Activated CD4-positive, alpha-beta T cell treated with anti-CD3 and anti-CD28 coated beads, Interleukin-2, Interleukin-4, amounts not matched to agents 100 ng/mL and 50 ng/mL, durations not matched to agents 16 hours and 8 hours (primary cell): ENCODE results near the gene KAT6B.

Experiments
- DNase-seq: peaks from one replicate; pipeline ENCODE4 v3.0.0-alpha.2; 2020; ENCODE audit warnings: low spot score

Gene KAT6B

DNA sequence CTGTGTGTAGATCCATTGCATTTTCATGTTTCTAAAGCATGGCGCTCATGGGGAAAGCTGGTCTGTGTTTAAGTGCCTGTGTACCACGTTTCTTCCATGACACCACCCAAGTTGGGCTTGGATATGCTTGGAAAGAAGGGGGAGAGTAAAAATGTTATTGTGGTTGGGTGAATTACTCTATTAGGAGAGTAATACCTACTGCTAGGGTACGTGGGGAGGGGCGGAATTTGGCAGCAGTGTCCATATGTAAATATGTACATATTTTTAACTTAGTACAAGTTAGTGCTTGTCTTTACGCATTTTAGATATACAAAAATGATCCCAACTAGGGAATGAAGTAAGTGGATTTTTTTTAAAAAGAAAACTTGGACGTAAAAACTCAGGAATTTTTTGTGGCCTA is 242.1 kb downstream of the KAT6B start:
- DNase-seq, result no peak

DNA sequence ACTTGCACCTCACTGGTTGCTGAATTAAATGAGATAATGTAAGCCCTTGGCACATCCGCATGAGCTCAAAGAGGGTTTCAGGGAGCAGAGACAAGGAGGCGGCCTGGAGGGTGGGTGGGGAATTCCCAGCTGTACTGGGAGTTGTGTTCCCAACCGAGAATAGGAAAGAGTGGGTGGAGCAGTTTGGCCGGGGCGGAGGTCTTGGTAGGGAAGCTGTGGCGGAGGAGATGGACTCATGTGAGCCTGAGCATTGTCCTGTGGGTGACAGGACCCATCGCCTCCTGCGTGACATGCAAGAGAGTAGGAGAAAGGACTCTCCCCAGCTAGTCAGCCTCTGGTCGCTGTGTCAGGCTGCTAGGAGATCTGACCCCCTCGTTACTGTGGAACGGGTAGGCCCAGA is 244.1 kb downstream of the KAT6B start:
- no peak for DNase-seq

DNA sequence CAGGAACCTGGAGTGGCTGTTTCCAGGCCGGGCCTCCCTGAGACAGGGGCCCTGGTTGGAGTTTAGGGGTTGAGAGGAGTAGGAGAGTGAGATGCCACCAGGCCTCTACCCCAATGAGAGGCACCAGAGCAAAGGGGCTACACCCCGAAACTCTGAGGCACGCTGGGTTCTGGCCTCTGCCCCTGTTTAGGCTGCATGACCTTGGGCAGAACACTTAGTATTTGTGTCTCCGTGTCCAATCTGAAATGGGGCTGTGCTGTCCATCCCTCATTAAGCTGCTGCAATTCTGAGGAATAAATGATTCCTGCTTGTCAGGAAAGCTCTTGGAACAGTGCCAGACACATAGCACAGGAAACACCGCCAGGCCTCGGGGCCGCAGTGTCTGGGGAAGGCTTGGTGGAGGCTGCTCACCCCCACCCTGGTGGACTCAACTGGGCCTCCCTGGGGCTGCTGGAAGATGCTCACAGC is 244.6 kb downstream of the KAT6B start:
- DNase-seq, result no peak

DNA sequence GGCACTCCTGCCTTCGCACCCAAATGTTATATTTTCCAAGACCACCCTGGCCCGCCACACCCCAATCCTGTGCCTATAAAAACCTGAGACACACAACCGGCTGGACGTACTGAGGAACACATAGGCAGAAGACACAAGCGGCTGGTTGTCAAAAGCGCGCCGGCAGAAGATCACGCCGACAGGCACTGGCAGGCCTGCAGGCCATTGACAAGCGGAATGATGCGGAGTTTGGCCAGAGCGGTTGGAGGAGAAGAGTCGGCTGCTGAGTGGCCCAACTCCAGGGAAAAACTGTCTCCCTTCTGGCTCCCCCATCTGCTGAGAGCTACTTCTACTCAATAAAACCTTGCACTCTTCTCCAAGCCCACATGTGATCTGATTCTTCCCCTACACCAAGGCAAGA is 245.4 kb downstream of the KAT6B start:
- no peak for DNase-seq

DNA sequence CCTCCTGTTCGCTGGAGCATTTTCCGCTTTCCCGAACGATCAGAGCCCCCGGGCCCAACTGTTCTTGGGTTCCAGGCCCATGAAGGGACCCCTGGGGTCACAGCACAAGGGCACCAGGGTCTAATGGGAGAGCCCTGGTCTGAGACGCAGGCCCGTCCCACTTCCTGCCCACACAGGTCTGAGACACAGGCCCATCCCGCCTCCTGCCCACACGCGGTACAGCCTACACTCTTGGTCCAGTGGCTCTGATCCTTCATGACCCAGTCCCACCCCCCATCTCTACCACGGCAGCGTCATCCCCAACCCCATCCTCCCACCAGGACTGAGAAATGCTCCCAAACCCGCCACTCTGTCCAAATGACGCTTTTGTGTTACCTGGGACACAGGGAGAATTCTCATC is 246.3 kb downstream of the KAT6B start:
- no peak for DNase-seq

DNA sequence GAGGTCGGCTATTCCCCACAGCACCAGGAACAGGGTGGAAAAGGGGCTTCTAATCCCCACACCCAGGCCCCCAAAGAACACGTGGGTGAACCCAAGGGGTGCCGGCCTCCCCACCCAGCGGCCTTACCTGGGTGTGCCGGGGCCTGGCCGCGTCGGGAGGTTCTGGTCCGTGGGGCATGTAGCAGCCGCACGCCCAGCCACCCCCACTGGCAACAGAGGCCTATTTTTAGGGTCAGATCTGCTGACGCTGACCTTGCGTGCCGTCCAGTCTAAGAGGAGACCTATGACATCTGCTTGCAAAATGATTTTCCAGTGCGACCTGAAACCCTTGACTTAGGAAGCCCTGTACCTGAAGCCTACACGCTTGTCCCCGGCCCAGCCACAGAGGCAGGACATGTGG is 247.0 kb downstream of the KAT6B start:
- DNase-seq, result no peak

DNA sequence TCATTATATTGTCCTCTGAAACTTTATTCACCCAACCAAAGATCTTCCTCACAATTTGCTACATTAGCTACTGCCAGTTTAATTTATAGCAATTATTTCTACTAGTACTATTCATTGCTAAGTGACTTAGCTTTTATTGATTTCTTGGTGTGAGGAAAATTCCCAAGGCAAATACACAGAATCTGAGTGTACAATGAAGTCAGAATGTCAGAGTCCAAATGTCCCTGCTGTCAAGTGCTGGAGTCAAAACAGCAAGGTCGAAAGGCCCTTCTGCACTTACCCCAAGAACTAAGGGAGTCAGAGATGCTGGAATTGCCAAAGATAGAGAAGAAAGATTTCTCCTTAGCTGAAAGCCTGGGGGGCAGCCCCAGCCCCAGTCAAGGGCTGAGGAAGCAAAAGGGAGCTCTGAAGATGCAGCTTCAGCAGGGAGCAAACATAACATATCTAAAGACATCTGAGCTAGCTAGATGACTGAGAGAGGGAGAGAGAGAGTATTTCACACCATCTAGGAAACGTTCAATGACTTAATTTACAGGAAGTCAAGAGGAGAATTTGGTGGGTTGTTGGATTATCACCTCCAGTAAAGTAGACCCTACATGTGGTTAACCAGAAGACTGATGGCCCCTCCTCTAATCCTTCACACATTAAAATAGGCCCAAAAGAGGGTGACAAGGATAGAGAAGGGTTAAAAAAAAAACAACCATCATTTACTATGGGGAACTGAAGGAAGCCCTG is 248.5 kb downstream of the KAT6B start:
- DNase-seq, result no peak

DNA sequence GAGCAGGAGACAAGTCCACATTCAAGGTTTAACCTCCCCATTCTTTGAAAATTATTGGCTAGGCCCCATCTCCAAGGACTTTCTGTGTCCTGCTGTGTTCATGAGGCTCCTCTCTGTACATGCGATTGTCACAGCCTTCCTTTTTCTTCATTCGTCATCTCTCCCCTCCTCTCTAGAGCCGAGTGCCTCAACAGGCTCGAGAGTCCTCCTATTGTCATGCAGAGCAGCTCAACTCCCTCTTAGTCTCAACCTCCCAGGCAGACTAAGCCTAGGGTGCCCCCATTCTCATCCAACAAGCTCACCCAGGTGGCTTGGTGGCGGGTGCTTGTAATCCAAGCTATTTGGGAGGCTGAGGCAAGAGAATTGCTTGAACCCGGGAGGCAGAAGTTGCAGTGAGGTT is 249.9 kb downstream of the KAT6B start:
- no peak for DNase-seq

DNA sequence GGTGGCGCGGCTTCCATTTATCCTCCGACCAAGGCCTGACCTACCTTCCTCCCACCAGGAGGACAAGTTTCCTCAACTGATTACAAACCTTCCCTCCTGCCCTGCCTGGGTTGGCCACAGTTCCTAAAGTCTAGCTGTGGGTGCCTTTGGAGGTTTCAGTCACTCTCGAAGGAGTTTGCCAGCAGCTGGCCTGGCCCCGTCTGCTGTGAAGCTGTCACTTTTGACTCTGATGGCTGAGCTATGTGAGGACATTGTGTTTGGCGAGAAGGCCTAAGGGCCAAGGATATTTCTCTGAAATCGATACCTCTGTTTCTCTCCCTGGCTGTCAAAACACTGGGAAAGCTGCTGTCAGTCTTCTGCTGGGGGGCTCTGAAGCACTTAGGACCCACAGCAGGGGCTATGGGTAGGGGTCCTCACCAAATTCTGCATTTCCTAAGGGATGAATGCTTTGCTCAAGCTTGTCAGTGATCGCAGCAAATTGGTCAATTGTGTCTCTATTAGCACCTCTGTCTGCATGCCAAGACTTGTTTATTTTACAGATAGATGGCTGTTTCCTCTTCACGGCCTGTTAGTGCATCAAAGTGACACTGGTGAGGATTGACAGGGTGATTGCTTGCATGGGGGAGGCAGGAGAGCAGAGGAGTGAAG is 253.2 kb downstream of the KAT6B start:
- DNase-seq, result no peak

DNA sequence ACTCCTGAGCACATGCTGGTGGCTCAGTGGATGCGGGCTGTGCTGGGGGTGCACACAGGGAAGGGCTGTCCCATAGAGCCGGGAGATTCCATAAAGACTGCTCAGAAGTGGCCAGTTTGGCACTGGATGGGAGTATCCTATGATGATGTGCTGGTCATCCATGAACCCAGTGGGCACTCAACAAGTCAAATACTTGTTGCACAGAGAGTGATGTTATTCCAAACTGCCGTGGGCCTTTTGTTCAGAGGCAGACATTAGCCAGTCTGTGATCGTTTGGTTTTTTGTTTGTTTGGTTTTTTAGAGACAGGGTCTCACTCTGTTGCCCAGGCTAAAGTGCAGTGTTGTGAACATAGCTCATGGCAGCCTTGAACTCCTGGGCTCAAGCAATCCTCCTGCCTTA is 254.2 kb downstream of the KAT6B start:
- no peak for DNase-seq

DNA sequence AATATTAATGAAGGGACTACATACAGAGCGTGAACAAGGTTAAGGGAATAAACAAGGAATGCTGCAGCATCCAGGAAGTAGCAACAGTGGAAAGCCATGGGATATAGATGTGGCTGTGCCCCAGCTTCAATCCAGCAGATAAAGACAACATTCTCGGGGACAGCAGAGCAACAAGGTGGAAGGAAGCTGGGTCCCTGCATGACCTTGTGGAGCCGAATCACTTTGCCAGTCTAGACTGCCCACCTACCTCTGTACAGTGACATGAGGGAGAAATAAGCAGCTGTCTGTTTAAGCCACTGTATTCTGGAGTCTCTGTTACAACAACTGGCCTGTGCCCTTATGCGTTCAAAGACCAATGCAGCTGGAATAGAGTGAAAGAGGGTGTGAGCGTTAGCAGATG is 255.0 kb downstream of the KAT6B start:
- DNase-seq, result no peak
